SW480 (cell line): ENCODE measurements around the gene ANAPC2.

Source experiments
- DNase-seq: peaks from one replicate; pipeline ENCODE4 v3.0.0-alpha.2; 2016; ENCODE audit warnings: low spot score

The ANAPC2 gene

DNA sequence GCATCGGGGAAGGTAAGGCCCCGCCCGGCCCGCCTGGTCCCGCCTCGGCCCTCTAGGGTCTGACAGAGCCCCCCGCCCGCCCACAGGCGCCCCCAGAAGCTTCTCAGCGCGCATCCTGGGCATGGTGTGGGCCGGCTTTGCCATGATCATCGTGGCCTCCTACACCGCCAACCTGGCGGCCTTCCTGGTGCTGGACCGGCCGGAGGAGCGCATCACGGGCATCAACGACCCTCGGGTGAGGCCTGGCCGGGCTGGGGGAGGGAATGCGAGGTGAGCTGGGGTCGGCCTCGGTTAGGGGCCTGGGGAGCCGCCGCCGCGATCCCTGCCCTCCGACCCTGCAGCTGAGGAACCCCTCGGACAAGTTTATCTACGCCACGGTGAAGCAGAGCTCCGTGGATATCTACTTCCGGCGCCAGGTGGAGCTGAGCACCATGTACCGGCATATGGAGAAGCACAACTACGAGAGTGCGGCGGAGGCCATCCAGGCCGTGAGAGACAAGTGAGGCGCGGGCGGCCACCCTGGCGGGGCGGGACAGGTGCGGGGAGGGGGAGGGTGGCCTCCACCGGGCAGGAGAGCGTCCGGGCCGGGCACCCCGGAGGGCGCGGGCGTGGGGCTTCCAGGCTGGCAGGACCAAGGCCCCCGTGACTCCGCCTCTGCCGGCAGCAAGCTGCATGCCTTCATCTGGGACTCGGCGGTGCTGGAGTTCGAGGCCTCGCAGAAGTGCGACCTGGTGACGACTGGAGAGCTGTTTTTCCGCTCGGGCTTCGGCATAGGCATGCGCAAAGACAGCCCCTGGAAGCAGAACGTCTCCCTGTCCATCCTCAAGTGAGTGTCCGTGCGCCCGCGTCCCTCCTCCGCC is 25.6 kb downstream of the ANAPC2 start:
- DNase-seq, result no peak

DNA sequence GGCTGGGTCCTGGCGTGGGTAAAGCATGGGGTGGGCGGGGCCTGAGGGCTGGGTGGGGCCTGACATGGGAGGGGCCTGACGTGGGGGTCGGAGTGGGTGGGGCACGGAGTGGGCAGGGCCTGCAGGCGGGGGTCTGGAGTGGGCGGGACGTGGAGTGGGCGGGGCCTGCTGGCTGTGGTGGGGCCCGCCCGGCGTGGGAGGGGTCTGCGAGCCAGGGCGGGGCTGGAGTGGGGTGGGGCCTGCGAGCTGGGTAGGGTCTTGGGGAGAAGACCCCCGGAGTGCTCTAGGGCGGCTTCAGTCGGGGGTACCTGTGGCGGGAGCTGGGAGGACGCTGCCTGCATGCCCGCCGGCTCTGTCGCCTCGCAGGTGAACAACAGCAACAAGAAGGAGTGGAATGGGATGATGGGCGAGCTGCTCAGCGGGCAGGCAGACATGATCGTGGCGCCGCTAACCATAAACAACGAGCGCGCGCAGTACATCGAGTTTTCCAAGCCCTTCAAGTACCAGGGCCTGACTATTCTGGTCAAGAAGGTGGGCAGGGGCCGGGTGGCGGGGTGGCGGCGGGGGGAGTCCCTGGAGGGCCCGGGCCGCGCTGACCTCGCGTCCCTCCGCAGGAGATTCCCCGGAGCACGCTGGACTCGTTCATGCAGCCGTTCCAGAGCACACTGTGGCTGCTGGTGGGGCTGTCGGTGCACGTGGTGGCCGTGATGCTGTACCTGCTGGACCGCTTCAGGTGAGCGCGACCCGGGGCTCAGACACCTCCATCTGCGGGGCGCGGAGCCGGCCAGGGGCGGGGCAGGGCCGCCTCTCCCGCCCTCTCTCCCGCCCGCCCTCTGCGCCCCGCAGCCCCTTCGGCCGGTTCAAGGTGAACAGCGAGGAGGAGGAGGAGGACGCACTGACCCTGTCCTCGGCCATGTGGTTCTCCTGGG is 26.5 kb downstream of the ANAPC2 start:
- peak; percentile 43 for DNase-seq

DNA sequence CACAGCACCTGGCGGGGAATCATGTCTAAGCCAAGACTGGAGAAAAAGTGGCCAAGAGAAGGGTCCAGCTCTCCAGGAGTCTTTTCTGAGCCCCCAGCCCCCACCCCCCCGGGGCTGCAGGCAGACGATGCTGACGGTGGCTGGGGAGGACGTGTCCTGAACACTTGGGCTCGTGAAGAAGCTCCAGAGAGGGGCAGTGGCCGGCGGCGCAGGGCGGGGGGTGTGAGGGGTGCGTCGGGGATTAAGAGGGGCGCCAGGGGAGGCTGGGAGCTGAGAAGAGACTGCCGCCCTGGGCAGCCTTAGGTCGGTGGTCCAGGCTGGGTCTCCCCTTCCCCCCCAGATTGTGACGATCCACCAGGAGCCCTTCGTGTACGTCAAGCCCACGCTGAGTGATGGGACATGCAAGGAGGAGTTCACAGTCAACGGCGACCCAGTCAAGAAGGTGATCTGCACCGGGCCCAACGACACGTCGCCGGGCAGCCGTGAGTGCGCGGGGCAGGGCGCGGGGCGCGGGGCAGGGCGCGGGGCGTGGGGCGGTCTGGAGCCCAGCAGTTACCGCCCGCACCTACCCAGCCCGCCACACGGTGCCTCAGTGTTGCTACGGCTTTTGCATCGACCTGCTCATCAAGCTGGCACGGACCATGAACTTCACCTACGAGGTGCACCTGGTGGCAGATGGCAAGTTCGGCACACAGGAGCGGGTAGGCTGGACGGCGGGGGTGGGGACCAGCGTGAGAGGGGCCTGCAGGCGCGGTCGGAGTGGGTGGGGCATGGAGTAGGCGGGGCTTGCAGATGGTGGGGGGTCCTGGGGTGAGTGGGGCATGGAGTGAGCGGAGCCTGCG is 27.4 kb downstream of the ANAPC2 start:
- peak; percentile 58 for DNase-seq

DNA sequence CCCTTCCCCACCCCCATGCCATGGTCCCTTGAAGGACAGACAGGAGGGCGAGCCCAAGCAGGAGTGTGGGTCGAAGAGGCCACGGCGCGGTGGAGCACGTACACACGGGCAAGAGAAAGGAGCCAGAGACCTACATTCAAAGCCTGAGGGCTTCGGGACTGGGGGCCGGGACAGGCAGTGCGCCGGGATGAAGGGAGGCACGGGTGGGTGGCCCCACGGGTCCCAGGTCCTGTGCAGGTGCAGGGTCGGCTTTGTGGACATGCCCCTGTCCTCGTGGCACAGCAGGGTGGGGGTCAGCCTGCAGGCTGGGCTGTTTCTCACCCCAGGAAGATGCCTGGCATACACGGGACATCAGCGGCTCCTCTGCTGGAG is 28.3 kb downstream of the ANAPC2 start:
- DNase-seq, result no peak

DNA sequence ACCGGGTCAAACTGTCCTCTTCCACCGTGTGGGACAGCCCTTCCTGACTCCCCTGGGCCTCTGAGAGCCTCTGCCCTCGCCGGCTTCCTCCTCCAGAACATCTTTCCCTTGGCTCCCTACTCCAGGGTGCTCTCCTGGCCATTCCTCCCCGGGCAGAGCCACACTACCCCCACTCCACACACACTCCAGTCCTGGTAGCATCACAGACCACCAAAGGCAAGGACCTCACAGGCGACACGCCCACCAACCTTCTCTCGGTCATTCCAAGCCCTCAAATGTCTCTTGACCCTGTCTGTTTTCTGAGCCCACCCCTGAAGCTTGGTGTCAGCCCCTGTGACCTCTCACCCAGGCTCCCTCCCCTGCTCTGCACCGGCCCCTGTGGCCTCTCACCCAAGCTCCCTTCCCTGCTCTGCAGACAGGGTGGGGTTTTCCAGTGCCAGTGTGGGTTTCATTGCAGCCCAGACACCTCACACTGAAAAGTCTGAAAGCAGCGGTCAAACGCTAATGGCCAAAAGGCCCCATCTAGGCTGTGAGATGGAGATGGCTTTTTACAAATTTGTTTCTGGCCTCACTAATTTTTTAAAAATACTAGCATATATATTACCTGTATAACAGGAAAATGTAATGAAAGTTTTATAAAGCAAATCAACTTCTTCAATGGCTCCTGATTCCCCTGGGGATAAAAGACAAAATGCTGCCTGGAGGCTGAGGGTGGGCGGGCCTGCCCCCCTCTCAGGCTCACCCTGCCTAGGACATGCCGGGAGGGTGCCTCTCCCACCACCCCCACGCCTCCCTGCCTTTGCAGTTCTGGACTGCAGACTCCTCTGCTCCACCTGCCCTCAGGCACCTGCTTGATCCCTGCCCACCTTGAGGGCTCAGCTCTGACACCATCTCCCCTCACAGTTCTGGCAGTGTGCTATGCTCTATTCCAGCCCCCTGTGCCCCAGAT is 29.0 kb downstream of the ANAPC2 start:
- DNase-seq, result no peak

DNA sequence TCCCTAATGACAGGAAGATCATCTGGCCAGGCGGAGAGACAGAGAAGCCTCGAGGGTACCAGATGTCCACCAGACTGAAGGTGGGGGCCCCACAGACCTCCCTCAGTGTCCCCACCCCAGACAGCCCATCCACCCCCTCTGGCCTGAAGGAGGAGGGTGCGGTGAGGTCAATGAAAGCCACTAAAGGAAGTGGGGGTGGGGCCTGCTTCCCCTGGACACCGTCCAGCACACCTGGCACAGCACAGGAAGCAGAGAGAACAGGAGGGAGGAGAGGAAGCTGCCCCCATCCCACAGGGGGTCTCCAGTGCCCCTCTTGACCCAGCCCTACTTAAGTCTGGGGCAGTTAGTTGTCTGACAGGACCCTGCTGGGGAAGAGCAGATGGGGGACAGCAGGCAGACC is 29.7 kb downstream of the ANAPC2 start:
- DNase-seq, result no peak

DNA sequence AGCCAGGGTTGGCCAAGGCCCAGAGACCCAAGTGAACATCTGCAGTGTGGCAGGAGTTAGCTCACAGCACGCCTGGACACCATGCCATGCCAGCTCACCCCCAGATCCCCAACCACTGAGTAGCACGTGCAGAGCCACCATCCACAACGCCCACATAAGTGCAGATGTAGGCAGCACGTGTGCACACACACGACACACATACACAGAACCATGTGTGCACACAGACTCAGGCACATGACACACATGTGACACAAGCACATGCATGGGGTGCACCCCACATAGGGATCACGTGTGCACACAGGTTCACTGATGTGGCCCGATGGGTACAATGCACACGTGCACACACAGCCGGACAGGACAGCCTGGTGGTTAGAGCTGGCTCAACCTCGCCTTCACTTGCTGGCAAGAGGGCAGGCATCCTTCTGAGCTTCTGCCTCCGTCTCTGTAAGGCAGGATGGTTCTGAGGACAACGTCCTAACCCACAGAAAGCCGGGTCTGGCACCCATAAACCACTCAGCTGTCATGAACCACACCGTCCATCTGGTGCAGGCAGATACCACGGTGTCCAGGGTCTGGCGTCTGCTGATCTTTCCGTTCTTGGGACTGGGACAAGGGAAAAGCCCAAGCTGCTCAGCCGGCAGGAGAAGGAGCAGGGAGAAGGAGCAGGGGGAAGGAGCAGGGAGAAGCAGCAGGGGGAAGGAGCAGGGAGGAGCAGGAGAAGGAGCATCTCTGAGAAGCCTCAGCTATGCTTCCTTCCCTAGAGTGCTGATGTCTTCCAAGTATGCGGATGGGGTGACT is 30.5 kb downstream of the ANAPC2 start:
- DNase-seq, result no peak

DNA sequence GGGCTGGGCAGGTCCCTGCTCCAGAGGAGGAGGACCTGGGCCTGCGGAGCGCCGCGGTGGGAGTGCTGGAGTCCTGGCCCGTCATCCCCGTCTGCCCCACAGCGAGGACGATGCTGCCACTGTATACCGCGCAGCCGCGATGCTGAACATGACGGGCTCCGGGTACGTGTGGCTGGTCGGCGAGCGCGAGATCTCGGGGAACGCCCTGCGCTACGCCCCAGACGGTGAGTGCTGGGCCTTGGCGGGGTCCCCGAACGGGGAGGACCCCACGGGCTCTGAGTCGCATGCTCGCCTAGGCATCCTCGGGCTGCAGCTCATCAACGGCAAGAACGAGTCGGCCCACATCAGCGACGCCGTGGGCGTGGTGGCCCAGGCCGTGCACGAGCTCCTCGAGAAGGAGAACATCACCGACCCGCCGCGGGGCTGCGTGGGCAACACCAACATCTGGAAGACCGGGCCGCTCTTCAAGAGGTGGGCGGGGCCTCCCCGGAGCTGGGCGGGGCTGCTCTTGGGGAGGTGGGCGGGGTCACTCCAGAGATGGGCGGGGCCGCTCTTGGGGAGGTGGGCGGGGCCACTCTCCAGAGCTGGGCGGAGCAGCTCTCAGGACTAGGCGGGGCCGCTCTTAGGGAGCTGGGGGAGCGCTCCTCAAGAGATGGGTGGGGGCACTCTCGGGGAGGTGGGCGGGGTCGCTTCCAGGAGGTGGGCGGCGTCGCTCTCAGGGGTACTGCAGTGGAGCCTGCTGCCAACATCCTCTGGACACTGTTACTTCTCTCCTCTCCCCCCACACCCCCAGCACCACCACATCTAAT is 31.6 kb downstream of the ANAPC2 start:
- DNase-seq, result no peak

DNA sequence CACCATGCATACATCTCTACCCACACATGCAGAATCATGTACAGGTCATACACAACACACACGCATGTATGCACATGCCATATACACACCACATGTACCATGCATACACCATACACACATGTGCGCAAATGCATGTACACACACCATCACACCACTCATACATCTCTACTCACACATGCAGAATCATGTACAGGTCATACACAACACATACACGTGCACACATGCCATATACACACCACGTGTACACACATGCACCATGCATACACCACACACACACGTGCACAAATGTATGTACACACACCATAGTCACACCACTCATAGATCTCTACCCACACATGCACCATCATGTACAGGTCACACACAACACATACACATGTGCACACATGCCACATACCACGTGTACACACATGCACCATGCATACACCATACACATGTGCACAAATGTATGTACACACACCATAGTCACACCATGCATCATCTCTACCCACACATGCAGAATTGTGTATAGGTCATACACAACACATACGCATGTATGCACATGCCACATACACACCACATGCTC is 35.4 kb downstream of the ANAPC2 start:
- no peak for DNase-seq

DNA sequence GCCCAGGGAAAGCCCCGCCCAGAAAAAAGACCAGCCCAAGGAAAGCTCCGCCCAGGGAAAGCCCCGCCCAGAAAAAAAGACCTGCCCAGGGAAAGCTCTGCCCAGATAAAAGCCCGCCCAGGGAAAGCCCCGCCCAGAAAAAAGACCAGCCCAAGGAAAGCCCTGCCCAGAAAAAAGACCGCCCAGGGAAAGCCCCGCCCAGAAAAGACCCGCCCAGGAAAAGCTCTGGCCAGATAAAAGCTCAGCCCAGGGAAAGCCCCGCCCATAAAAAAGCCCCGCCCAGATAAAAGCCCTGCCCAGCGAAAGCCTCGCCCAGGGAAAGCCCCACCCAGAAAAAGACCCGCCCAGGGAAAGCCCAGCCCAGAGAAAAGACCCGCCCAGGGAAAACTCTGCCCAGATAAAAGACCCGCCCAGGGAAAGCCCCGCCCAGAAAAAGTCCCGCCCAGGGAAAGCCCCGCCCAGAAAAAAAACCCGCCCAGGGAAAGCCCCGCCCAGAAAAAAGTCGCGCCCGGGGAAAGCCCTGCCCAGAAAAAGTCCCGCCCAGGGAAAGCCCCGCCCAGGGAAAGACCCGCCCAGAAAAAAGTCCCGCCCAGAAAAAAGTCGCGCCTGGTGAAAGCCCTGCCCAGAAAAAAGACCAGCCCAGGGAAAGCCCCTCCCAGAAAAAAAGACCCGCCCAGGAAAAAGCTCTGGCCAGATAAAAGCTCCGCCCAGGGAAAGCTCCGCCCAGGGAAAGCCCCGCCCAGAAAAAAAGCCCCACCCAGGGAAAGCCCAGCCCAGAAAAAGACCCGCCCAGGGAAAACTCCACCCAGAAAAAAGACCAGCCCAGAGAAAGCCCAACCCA is 37.5 kb downstream of the ANAPC2 start:
- peak; percentile 83 for DNase-seq

DNA sequence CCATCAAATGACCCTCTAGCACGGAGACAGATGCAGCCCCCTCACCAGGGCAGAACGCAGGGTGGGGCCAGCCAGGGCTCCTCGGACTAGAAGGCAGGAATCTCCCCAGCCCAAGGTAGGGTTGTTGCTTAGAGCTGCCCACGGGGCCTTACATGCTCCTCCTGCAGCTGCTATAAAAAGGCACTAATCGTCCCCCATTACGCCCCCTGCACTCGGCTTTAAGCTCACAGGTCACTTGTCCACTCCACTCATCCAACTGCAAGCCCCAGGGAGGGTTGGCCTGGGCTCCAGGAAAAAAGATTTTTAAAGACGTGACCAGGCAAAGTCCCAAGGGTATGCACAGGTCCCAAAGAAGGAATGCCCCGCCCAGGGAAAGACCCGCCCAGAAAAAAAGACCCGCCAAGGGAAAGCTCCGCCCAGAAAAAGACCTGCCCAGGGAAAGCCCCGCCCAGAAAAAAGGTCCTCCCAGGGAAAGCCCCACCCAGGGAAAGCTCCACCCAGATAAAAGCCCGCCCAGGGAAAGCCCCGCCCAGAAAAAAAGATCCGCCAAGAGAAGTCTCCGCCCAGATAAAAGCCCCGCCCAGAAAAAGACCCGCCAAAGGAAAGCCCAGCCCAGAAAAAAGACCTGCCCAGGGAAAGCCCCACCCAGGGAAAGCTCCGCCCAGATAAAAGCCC is 38.3 kb downstream of the ANAPC2 start:
- peak; percentile 79 for DNase-seq

DNA sequence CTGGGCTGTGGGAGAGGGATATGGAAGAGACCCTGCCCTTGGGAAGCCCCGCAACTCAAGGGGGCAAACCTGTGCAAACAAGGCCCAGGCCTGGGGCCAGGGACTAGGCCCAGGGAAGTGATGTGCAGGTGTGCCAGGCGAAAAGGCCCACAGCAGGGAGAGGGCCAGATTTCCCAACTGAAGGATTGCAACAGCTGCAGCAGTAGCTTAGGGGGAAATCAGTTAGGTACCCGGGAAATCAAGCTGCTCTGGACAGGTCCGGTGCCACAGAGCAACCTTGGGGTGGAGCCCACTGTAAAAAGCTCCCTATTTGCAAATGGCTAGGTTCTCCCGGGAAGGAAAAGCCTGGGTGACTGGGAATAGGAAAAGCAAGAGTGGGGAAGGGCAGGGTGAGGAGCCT is 39.0 kb downstream of the ANAPC2 start:
- no peak for DNase-seq

DNA sequence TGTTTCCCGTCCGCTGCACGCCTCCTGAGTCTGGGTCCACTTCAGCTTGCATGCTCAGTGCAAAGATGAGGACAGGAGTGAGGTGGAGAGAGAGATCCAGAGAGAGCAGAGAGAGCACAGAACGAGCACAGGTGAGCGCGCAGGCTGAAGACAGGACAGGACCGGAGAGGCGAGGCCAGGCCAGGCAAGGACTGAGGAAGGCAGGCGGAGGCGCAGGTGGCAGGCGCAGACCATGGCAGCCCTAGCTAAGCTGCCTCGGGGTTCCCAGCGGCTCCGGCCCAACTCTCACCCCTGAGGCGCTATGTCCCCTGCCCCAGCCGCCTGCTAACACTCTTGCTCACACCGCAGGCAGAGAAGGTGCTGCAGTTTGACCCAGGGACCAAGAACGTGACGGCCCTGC is 39.7 kb downstream of the ANAPC2 start:
- no peak for DNase-seq

DNA sequence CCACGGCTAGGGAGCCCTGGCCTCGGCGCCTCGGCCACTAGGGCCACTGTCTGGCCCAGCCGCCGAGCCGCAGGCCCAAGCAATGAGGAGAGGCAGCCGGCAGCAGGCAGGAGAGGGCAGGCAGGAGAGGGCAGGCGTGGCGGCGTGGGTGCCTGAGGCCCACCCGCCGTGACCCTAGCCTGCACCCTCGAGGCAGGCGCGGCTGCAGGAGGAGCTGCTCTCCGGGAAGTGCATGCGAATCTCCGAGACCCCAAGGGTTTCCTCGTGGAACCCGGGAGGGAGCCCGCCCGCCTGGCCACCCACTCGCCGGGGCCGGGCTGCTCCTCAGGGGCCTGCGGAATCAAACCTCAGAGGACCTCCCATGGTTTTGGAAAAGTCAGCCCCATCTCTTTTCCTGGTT is 40.1 kb downstream of the ANAPC2 start:
- no peak for DNase-seq

DNA sequence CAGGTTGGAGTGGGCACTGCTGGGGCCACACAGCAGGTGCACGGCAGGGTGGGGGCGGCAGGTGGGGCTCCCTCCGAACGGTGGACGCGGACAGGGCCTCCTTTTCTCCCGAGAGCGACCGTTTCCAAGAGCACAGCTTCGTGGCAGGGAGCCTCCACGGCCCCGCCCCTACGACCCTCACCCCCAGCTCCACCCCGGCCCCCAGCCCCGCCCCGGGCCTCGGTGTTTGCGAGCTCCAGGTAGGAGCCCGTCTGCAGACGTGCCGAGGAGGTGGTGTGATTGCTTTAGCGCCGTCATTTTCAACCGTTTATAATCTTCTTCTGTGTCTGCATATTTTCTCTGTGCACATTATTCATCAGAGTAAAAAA is 40.6 kb downstream of the ANAPC2 start:
- DNase-seq, result no peak

DNA sequence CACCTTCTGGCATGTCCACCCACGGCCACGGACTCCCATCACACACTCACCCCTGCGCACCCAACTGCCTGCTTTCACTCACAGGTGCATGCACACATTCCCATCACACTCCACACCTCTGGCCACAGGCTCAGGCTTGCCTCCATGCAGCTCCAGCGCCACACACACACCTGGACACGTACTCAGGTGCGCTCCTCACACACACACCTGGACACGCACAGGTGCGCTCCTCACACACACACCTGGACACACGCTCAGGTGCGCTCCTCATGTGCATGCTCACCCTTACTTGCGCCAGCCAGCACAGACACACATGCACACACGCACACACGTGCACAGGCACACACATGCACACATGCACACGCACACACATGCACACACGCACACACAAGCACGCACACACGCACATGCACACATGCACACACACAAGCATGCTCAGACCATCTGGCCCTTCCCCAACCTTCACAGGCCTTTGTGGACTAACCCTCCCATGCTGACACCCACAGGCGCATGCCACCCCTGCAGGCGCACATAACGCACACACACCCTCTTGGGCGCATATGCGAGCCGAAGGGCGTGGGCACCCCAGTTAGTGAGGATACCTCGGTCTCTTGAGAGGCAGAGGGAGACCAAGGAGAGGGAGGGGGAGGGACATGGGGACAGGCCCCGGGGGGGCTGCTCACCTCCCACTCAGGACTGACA is 41.1 kb downstream of the ANAPC2 start:
- DNase-seq, result no peak

DNA sequence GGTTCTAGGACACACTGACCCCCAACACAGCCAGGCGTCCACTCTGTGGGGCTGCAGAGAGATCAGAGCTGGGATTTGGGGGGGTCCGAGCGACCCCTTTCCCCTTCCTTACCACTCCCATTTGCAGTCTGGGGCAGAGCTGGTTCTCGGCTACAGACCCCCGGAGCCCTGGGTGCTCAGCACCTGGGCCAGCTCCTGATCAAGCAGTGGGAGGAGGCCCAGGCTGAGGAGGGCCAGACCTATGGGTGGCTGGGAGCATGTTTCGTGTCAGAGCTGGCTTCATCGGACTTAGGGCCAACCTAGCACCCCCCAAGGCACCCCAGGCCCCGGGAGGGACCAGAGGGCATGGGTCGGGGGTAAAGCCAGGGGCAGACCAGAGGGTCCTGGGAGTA is 41.8 kb downstream of the ANAPC2 start:
- DNase-seq, result no peak
